ENCODE results near the gene TMEM53.

TMEM53 gene

DNA sequence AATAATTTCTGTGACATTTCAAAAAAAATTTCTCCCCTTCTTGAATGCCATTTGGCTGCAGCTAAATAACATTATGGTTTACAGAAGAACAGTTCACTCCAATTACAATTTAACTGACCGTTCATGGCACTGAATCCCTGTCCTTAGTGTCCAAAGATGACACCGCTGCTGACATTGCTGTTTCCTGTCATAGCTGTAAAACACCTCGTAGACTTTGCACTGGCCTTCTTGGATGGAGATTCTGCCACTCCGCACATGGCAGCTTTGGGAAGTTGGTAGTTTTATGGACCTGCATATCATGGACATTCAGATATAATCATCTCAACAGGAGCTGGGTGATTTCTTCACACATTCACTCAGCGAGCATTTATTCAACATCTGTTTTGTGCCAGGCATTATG lies 5.2 kb upstream of the TMEM53 start:
- H3K23ac ChIP-seq (ENCODE audit: low read length), result no peak overlapping the region
- no peak overlapping the region for H3K4me3 ChIP-seq (ENCODE audit: low read length)
- WGBS (ENCODE audit: extremely low coverage, insufficient coverage, low lambda C conversion rate), result no CpG with 5 or more reads among the region's 5 CpGs
- no peak overlapping the region for H3K18ac ChIP-seq (ENCODE audit: low read length)
- no peaks in the 10 kb centered on the region for H3K36me3 ChIP-seq (ENCODE audit: control insufficient read depth, insufficient read depth, low read length)
- no peak overlapping the region for H2BK15ac ChIP-seq (replicated peaks; ENCODE audit: low read depth)
- H3K4me1 ChIP-seq (ENCODE audit: control insufficient read depth, low read depth, low read length), result peaks cover 8% of the 10 kb centered on the region
- no peak overlapping the region for H3K4ac ChIP-seq (ENCODE audit: low read depth, low read length)
- no peak overlapping the region for H4K8ac ChIP-seq (ENCODE audit: low read depth, low read length)
- H3K27me3 ChIP-seq (ENCODE audit: insufficient read depth, low read length, poor library complexity), result no peaks in the 10 kb centered on the region
- H2BK5ac ChIP-seq (ENCODE audit: low read length), result no peak overlapping the region
- no peak overlapping the region for H2BK120ac ChIP-seq (ENCODE audit: low read depth, low read length)
- H3K9ac ChIP-seq (ENCODE audit: low read length), result no peak overlapping the region
- no peak overlapping the region for H2AK5ac ChIP-seq (ENCODE audit: low read length)
- no peak for DNase-seq
- H3K4me2 ChIP-seq (ENCODE audit: low read length), result no peak overlapping the region
- no peak overlapping the region for H3K27ac ChIP-seq (ENCODE audit: low read depth, low read length)
- H3K56ac ChIP-seq (ENCODE audit: low read length), result no peak overlapping the region
- H4K5ac ChIP-seq (ENCODE audit: low read length), result no peak overlapping the region
- no peaks in the 10 kb centered on the region for H3K79me2 ChIP-seq (ENCODE audit: control insufficient read depth, insufficient read depth, low read length)
- H3K79me1 ChIP-seq (ENCODE audit: low read length), result no peaks in the 10 kb centered on the region

DNA sequence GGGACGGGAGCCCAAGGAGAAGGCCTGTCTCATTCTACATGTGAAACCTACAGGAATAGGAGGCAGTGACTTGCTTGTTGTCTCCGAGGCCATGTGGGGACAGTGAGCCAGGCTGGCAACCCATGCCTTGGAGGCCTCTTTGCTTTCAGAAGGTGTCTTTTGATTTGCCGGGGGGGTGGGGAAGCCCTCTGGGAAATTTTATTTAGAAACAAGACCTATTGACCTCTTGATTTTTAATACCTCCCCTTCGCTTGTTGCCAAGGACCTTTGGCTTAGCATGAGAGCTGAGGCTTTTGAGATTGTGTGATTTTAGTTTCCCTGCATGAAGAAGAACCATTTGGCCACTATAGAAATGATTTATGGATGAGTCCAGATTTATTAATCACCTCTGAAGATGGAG lies 4.3 kb upstream of the TMEM53 start:
- H3K9ac ChIP-seq (ENCODE audit: low read length), result no peak overlapping the region
- H3K56ac ChIP-seq (ENCODE audit: low read length), result no peak overlapping the region
- H3K27me3 ChIP-seq (ENCODE audit: insufficient read depth, low read length, poor library complexity), result no peaks in the 10 kb centered on the region
- H3K4me2 ChIP-seq (ENCODE audit: low read length), result no peak overlapping the region
- no peak overlapping the region for H3K4me3 ChIP-seq (ENCODE audit: low read length)
- H3K79me2 ChIP-seq (ENCODE audit: control insufficient read depth, insufficient read depth, low read length), result no peaks in the 10 kb centered on the region
- no peak overlapping the region for H2BK15ac ChIP-seq (replicated peaks; ENCODE audit: low read depth)
- no peak overlapping the region for H4K8ac ChIP-seq (ENCODE audit: low read depth, low read length)
- H4K5ac ChIP-seq (ENCODE audit: low read length), result no peak overlapping the region
- no peak overlapping the region for H3K18ac ChIP-seq (ENCODE audit: low read length)
- no peak for DNase-seq
- H3K4me1 ChIP-seq (ENCODE audit: control insufficient read depth, low read depth, low read length), result peaks cover 8% of the 10 kb centered on the region
- WGBS (ENCODE audit: extremely low coverage, insufficient coverage, low lambda C conversion rate), result no CpG with 5 or more reads among the region's 4 CpGs
- H2BK5ac ChIP-seq (ENCODE audit: low read length), result no peak overlapping the region
- H3K79me1 ChIP-seq (ENCODE audit: low read length), result no peaks in the 10 kb centered on the region
- no peaks in the 10 kb centered on the region for H3K36me3 ChIP-seq (ENCODE audit: control insufficient read depth, insufficient read depth, low read length)
- H2AK5ac ChIP-seq (ENCODE audit: low read length), result no peak overlapping the region
- no peak overlapping the region for H3K4ac ChIP-seq (ENCODE audit: low read depth, low read length)
- no peak overlapping the region for H3K23ac ChIP-seq (ENCODE audit: low read length)
- H3K27ac ChIP-seq (ENCODE audit: low read depth, low read length), result no peak overlapping the region
- H2BK120ac ChIP-seq (ENCODE audit: low read depth, low read length), result no peak overlapping the region

DNA sequence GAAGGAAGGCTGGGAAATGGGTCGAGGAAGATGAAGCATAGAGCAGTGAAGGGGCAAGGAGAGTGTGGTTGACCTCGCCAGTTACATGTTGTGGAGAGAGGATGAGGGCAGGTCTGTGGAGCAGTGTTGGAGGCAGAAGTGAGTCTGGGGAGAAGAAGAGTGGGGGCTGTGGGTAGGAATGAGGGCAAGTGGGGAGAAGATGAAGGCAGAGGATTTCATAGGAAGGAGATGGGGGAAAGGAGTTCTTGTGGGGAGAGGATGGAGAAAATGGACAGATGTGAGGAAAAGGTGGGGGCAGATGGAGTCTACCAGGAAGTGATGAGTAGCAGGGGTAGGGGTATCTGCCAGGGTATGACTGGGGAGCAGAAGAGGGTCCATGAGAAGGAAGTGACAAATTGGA lies 3.8 kb upstream of the TMEM53 start:
- Histone ChIP-seq H2BK15ac (replicated peaks; ENCODE audit: low read depth) (no peak overlapping the region), H3K56ac (ENCODE audit: low read length) (no peak overlapping the region), H4K8ac (ENCODE audit: low read depth, low read length) (no peak overlapping the region), H3K4me1 (ENCODE audit: control insufficient read depth, low read depth, low read length) (peaks cover 8% of the 10 kb centered on the region), H3K4me3 (ENCODE audit: low read length) (no peak overlapping the region), H3K4me2 (ENCODE audit: low read length) (no peak overlapping the region), H3K36me3 (ENCODE audit: control insufficient read depth, insufficient read depth, low read length) (no peaks in the 10 kb centered on the region), H3K23ac (ENCODE audit: low read length) (no peak overlapping the region), H3K27me3 (ENCODE audit: insufficient read depth, low read length, poor library complexity) (no peaks in the 10 kb centered on the region), H3K9ac (ENCODE audit: low read length) (no peak overlapping the region), H4K5ac (ENCODE audit: low read length) (no peak overlapping the region), H2BK120ac (ENCODE audit: low read depth, low read length) (no peak overlapping the region), H3K79me1 (ENCODE audit: low read length) (no peaks in the 10 kb centered on the region), H3K79me2 (ENCODE audit: control insufficient read depth, insufficient read depth, low read length) (no peaks in the 10 kb centered on the region), H2AK5ac (ENCODE audit: low read length) (no peak overlapping the region), H3K4ac (ENCODE audit: low read depth, low read length) (no peak overlapping the region), H2BK5ac (ENCODE audit: low read length) (no peak overlapping the region), H3K18ac (ENCODE audit: low read length) (no peak overlapping the region), H3K27ac (ENCODE audit: low read depth, low read length) (no peak overlapping the region)
- WGBS (ENCODE audit: extremely low coverage, insufficient coverage, low lambda C conversion rate), result no CpG with 5 or more reads among the region's 2 CpGs
- DNase-seq, result no peak

DNA sequence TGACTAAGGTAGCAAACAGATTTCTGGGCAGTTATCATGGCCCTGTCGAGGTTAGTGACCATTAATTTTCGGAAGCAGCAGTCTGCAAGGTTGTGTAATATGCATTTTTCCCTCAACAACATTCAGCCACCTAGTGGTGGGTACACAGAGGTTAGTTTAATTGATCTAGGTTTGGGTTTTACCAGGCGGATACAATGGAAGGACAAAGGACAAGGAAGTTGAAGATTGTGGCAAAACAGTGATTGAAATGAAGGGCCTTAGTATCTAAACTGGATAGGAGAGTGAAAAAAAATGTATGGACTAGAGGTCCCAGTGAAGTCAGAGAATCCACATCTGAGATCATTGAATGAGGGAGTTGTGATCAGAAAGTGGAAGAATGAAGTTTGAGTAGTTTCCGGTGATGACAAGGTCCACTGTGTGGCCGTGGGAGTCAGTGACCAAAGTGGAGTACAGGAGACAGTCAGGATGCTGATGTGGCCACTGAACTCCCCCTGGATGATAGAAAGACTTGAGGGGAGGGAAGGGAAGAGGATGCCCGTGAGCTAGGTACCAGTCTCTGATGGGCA lies 3.0 kb upstream of the TMEM53 start:
- Histone ChIP-seq H2AK5ac (ENCODE audit: low read length) (no peak overlapping the region), H3K4me2 (ENCODE audit: low read length) (no peak overlapping the region), H4K8ac (ENCODE audit: low read depth, low read length) (no peak overlapping the region), H2BK15ac (replicated peaks; ENCODE audit: low read depth) (no peak overlapping the region), H3K4ac (ENCODE audit: low read depth, low read length) (no peak overlapping the region), H3K79me2 (ENCODE audit: control insufficient read depth, insufficient read depth, low read length) (no peaks in the 10 kb centered on the region), H3K18ac (ENCODE audit: low read length) (no peak overlapping the region), H3K27me3 (ENCODE audit: insufficient read depth, low read length, poor library complexity) (no peaks in the 10 kb centered on the region), H3K27ac (ENCODE audit: low read depth, low read length) (no peak overlapping the region), H2BK120ac (ENCODE audit: low read depth, low read length) (no peak overlapping the region), H3K56ac (ENCODE audit: low read length) (no peak overlapping the region), H3K79me1 (ENCODE audit: low read length) (no peaks in the 10 kb centered on the region), H3K36me3 (ENCODE audit: control insufficient read depth, insufficient read depth, low read length) (no peaks in the 10 kb centered on the region), H3K4me3 (ENCODE audit: low read length) (no peak overlapping the region), H3K4me1 (ENCODE audit: control insufficient read depth, low read depth, low read length) (peaks cover 8% of the 10 kb centered on the region), H4K5ac (ENCODE audit: low read length) (no peak overlapping the region), H3K23ac (ENCODE audit: low read length) (no peak overlapping the region), H3K9ac (ENCODE audit: low read length) (no peak overlapping the region), H2BK5ac (ENCODE audit: low read length) (no peak overlapping the region)
- WGBS (ENCODE audit: extremely low coverage, insufficient coverage, low lambda C conversion rate), result no CpG with 5 or more reads among the region's 6 CpGs
- peak; percentile 57 for DNase-seq

DNA sequence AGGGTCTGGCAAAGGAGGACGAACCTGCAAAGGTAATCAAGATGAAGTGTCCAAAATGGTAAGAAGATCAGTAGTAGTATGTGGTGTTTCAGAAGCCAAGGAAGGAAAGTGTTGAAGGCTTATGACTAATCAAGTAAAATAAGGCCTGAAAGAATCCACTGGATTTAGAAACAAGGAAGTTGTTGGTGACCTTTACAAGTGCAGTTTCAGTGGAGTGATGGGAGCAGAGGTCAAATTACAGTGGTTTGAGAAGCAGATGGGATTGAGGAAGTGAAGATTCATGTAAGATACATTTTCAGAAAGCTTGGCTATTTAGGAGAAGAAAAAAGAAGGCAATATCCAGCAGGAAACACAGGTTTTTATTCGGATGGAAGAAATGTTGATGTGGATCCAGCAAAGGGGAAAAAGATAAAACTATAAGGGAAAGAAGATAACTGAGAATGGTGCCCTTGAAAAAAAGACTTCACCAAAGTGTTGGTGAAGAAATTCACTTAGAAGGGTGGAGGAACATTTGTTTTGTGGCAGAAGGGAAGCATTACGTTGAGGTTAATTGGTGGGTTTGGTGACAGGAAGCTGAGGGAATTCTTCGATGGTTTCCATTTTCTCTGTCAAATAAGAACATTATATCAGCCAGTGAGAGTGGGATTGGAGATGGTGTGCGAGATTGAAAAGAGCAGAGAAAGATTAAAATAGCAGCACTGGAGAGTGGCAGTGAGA lies 2.4 kb upstream of the TMEM53 start:
- Histone ChIP-seq H3K4me2 (ENCODE audit: low read length) (no peak overlapping the region), H4K5ac (ENCODE audit: low read length) (no peak overlapping the region), H2BK120ac (ENCODE audit: low read depth, low read length) (no peak overlapping the region), H3K9ac (ENCODE audit: low read length) (no peak overlapping the region), H3K56ac (ENCODE audit: low read length) (no peak overlapping the region), H3K36me3 (ENCODE audit: control insufficient read depth, insufficient read depth, low read length) (no peaks in the 10 kb centered on the region), H2BK15ac (replicated peaks; ENCODE audit: low read depth) (no peak overlapping the region), H3K4me1 (ENCODE audit: control insufficient read depth, low read depth, low read length) (peaks cover 4% of the 10 kb centered on the region), H2BK5ac (ENCODE audit: low read length) (no peak overlapping the region), H3K4me3 (ENCODE audit: low read length) (no peak overlapping the region), H3K79me2 (ENCODE audit: control insufficient read depth, insufficient read depth, low read length) (no peaks in the 10 kb centered on the region), H4K8ac (ENCODE audit: low read depth, low read length) (no peak overlapping the region), H3K27me3 (ENCODE audit: insufficient read depth, low read length, poor library complexity) (no peaks in the 10 kb centered on the region), H3K23ac (ENCODE audit: low read length) (no peak overlapping the region), H2AK5ac (ENCODE audit: low read length) (no peak overlapping the region), H3K4ac (ENCODE audit: low read depth, low read length) (no peak overlapping the region), H3K18ac (ENCODE audit: low read length) (no peak overlapping the region), H3K27ac (ENCODE audit: low read depth, low read length) (no peak overlapping the region), H3K79me1 (ENCODE audit: low read length) (no peaks in the 10 kb centered on the region)
- no CpG with 5 or more reads among the region's 5 CpGs for WGBS (ENCODE audit: extremely low coverage, insufficient coverage, low lambda C conversion rate)
- no peak for DNase-seq

DNA sequence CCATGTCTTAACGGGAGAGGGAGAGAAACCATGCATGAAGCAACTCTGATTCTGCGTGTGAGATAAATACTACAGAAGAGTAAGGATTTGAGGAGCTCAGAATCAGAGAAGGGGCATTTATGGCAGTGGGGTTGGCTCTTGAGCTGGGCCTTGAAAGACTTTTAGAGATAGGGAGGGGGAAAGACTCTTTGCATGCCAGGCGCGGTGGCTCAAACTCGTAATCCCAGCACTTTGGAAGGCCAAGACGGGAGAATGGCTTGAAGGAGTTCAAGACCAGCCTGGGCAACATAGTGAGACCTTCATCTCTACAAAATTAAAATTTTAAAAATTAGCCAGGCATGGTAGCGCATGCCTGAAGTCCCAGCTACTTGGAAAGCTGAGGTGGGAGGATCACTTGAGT lies 905 bp upstream of the TMEM53 start:
- WGBS (ENCODE audit: extremely low coverage, insufficient coverage, low lambda C conversion rate), result no CpG with 5 or more reads among the region's 7 CpGs
- Histone ChIP-seq H3K27ac (ENCODE audit: low read depth, low read length) (no peak overlapping the region), H3K9ac (ENCODE audit: low read length) (peak overlapping the region; percentile 68)

More for the DNA sequence above, 905 bp upstream of the TMEM53 start:
- H3K79me1 ChIP-seq (ENCODE audit: low read length), result no peaks in the 10 kb centered on the region
- no peaks in the 10 kb centered on the region for H3K36me3 ChIP-seq (ENCODE audit: control insufficient read depth, insufficient read depth, low read length)
- no peak overlapping the region for H3K18ac ChIP-seq (ENCODE audit: low read length)
- no peak overlapping the region for H4K8ac ChIP-seq (ENCODE audit: low read depth, low read length)
- no peak overlapping the region for H2BK15ac ChIP-seq (replicated peaks; ENCODE audit: low read depth)
- H3K4me1 ChIP-seq (ENCODE audit: control insufficient read depth, low read depth, low read length), result peaks cover 4% of the 10 kb centered on the region
- DNase-seq, result no peak
- H2BK120ac ChIP-seq (ENCODE audit: low read depth, low read length), result no peak overlapping the region
- no peak overlapping the region for H3K23ac ChIP-seq (ENCODE audit: low read length)
- peak overlapping the region; percentile 82 for H3K56ac ChIP-seq (ENCODE audit: low read length)
- H2BK5ac ChIP-seq (ENCODE audit: low read length), result no peak overlapping the region
- H4K5ac ChIP-seq (ENCODE audit: low read length), result peak overlapping the region; percentile 84
- peak overlapping the region; percentile 41 for H3K4me3 ChIP-seq (ENCODE audit: low read length)
- no peaks in the 10 kb centered on the region for H3K79me2 ChIP-seq (ENCODE audit: control insufficient read depth, insufficient read depth, low read length)
- H3K4me2 ChIP-seq (ENCODE audit: low read length), result peak overlapping the region; percentile 85
- H3K27me3 ChIP-seq (ENCODE audit: insufficient read depth, low read length, poor library complexity), result no peaks in the 10 kb centered on the region
- H3K4ac ChIP-seq (ENCODE audit: low read depth, low read length), result no peak overlapping the region
- H2AK5ac ChIP-seq (ENCODE audit: low read length), result no peak overlapping the region
